Neural crest cell (in vitro differentiated cells): Measurements from ENCODE around the gene XRRA1. TPM values are rescaled to one million over a fixed set of nuclear protein-coding genes. Genes with fewer than 3 reads are reported as not detected.

ENCODE experiments used
- DNase-seq: peaks from one replicate; pipeline ENCODE4 v3.0.0; 2021; ENCODE audit warnings: low read depth, mixed read lengths, low spot score
- H3K27ac Mint-ChIP-seq: one replicate; pipeline ENCODE4 v1.8.0; 2021; ENCODE audit warnings: mild to moderate bottlenecking, mixed read lengths; ENCODE audit not compliant: unreplicated experiment
- H3K27me3 Mint-ChIP-seq: 2 replicates; pipeline ENCODE4 v1.8.0; 2021; ENCODE audit warnings: low read depth, mild to moderate bottlenecking, mixed read lengths
- H3K36me3 Mint-ChIP-seq: 2 replicates; pipeline ENCODE4 v1.8.0; 2021; ENCODE audit warnings: low read depth, mild to moderate bottlenecking, mixed read lengths
- H3K4me1 Mint-ChIP-seq: 2 replicates; pipeline ENCODE4 v1.8.0; 2021; ENCODE audit warnings: mixed read lengths
- H3K4me3 Mint-ChIP-seq: one replicate; pipeline ENCODE4 v1.8.0; 2021; ENCODE audit warnings: mild to moderate bottlenecking, mixed read lengths
- H3K9me3 Mint-ChIP-seq: 2 replicates; pipeline ENCODE4 v1.8.0; 2021; ENCODE audit warnings: mixed read lengths
- CTCF ChIP-seq: fragments of 200-600 bp; sonication (generic); conservative IDR thresholded peaks from 2 replicates; pipeline ENCODE4 v1.5.0; 2021; ENCODE audit warnings: antibody characterized with exemption, mild to moderate bottlenecking
- total RNA-seq: library from RNA; stranded (reverse); gene quantifications from 2 replicates; pipeline ENCODE4 v1.2.1, GENCODE V29; 2021

The XRRA1 gene
- total RNA-seq, 1 donor from 2014 or later = 8.3 TPM

- Mint-ChIP-seq H3K27me3 (no peaks in the 10 kb centered on the region), H3K36me3 (peaks cover 94% of the 10 kb centered on the region), H3K4me3 (no peak overlapping the region), H3K9me3 (peaks cover 45% of the 10 kb centered on the region), H3K4me1 (no peaks in the 10 kb centered on the region), H3K27ac (no peak overlapping the region)
- no peak for TF ChIP-seq CTCF
- no peak for DNase-seq
Observed at GRCh38 chr11:74866557-74866956, 82.3 kb downstream of the XRRA1 start.

GRCh38 chr11:74863410-74863809, 85.5 kb downstream of the XRRA1 start:
- no peak for DNase-seq
- Mint-ChIP-seq H3K36me3 (peaks cover 92% of the 10 kb centered on the region), H3K4me1 (no peaks in the 10 kb centered on the region), H3K27ac (no peak overlapping the region), H3K27me3 (no peaks in the 10 kb centered on the region), H3K4me3 (no peak overlapping the region), H3K9me3 (peaks cover 28% of the 10 kb centered on the region)
- TF ChIP-seq CTCF = no peak

GRCh38 chr11:74860743-74861142, 88.1 kb downstream of the XRRA1 start:
- Mint-ChIP-seq H3K27me3 (no peaks in the 10 kb centered on the region), H3K36me3 (peaks cover 76% of the 10 kb centered on the region), H3K4me3 (no peak overlapping the region), H3K27ac (no peak overlapping the region), H3K4me1 (no peaks in the 10 kb centered on the region), H3K9me3 (peaks cover 10% of the 10 kb centered on the region)
- no peak for DNase-seq
- no peak for TF ChIP-seq CTCF

GRCh38 chr11:74853223-74853622, 95.7 kb downstream of the XRRA1 start:
- no peak overlapping the region for H3K27ac Mint-ChIP-seq
- no peaks in the 10 kb centered on the region for H3K27me3 Mint-ChIP-seq
- H3K9me3 Mint-ChIP-seq = peaks cover 2% of the 10 kb centered on the region
- H3K36me3 Mint-ChIP-seq = peaks cover 29% of the 10 kb centered on the region
- H3K4me1 Mint-ChIP-seq = peaks cover 13% of the 10 kb centered on the region
- DNase-seq = no peak
- no peak for TF ChIP-seq CTCF
- H3K4me3 Mint-ChIP-seq = no peak overlapping the region

GRCh38 chr11:74849525-74850391, 99.1 kb downstream of the XRRA1 start:
- H3K27me3 Mint-ChIP-seq = no peaks in the 10 kb centered on the region
- H3K36me3 Mint-ChIP-seq = peaks cover 22% of the 10 kb centered on the region
- peaks cover 2% of the 10 kb centered on the region for H3K9me3 Mint-ChIP-seq
- DNase-seq = no peak
- no peak overlapping the region for H3K4me3 Mint-ChIP-seq
- TF ChIP-seq CTCF = no peak
- peaks cover 13% of the 10 kb centered on the region for H3K4me1 Mint-ChIP-seq
- peak overlapping the region; percentile 82 for H3K27ac Mint-ChIP-seq
